Brain pericyte (primary cell): ENCODE measurements around the gene EME2.

Experiments
- DNase-seq: peaks from one replicate; pipeline ENCODE4 v3.0.0-alpha.2; 2012; ENCODE audit warnings: low read depth, low spot score

The EME2 gene

GRCh38 chr16:1818873-1819525, 46.4 kb downstream of the EME2 start:
- no peak for DNase-seq

- no peak for DNase-seq
Measured at GRCh38 chr16:1819611-1820010, 47.0 kb downstream of the EME2 start.

- no peak for DNase-seq
Measured at GRCh38 chr16:1820096-1820945, 47.7 kb downstream of the EME2 start.

- DNase-seq = no peak
Measured at GRCh38 chr16:1820946-1821290, 48.3 kb downstream of the EME2 start.

GRCh38 chr16:1821861-1822611, 49.4 kb downstream of the EME2 start:
- DNase-seq = no peak

- DNase-seq = no peak
Measured at GRCh38 chr16:1822801-1823200, 50.2 kb downstream of the EME2 start.

GRCh38 chr16:1823821-1824220, 51.2 kb downstream of the EME2 start:
- no peak for DNase-seq

GRCh38 chr16:1825381-1825863, 52.8 kb downstream of the EME2 start:
- no peak for DNase-seq
